IPS-11a (cell line): ENCODE data around the gene C12orf56.

Experiments used
- H3K4me3 ChIP-seq: one replicate; pipeline ENCODE4 v1.5.1; 2013; ENCODE audit warnings: low read depth, low read length, control low read depth

The C12orf56 gene

GRCh38 chr12:64390275-64390851 is at the start of gene C12orf56:
Gene C12orf56 (minus strand): TSS chr12:64390758. CDS start chr12:64390565, 193 bp downstream.
- H3K4me3 ChIP-seq, result peak within 1 kb of the TSS; percentile 21

GRCh38 chr12:64440100-64440499 is 49.5 kb upstream of the C12orf56 start:
- H3K4me3 ChIP-seq, result no peak overlapping the region

GRCh38 chr12:64433915-64434314 is 43.4 kb upstream of the C12orf56 start:
- H3K4me3 ChIP-seq, result no peak overlapping the region

- H3K4me3 ChIP-seq, result no peak overlapping the region
These were observed 41.2 kb upstream of the C12orf56 start for GRCh38 chr12:64431791-64432190.

GRCh38 chr12:64430886-64431285 is 40.3 kb upstream of the C12orf56 start:
- H3K4me3 ChIP-seq, result no peak overlapping the region

- H3K4me3 ChIP-seq, result no peak overlapping the region
These were observed 38.4 kb upstream of the C12orf56 start for GRCh38 chr12:64428956-64429355.

- no peak overlapping the region for H3K4me3 ChIP-seq
These were observed 37.4 kb upstream of the C12orf56 start for GRCh38 chr12:64427988-64428387.

GRCh38 chr12:64419696-64420095 is 29.1 kb upstream of the C12orf56 start:
- H3K4me3 ChIP-seq, result no peak overlapping the region

- H3K4me3 ChIP-seq, result no peak overlapping the region
These were observed 27.7 kb upstream of the C12orf56 start for GRCh38 chr12:64418209-64418608.

GRCh38 chr12:64413884-64414283 is 23.3 kb upstream of the C12orf56 start:
- no peak overlapping the region for H3K4me3 ChIP-seq

- no peak overlapping the region for H3K4me3 ChIP-seq
These were observed 21.9 kb upstream of the C12orf56 start for GRCh38 chr12:64412459-64412858.

GRCh38 chr12:64411427-64411826 is 20.9 kb upstream of the C12orf56 start:
- no peak overlapping the region for H3K4me3 ChIP-seq

- no peak overlapping the region for H3K4me3 ChIP-seq
These were observed 17.0 kb upstream of the C12orf56 start for GRCh38 chr12:64407342-64408223.

GRCh38 chr12:64404470-64405256 is 14.1 kb upstream of the C12orf56 start:
- H3K4me3 ChIP-seq, result peak overlapping the region; percentile 92

GRCh38 chr12:64403707-64404469 is 13.3 kb upstream of the C12orf56 start, which contains the start of gene XPOT:
Gene XPOT (plus strand): TSS chr12:64404392. CDS start chr12:64410036, 5,644 bp downstream.
- peak within 1 kb of the TSS; percentile 92 for H3K4me3 ChIP-seq

- no peak overlapping the region for H3K4me3 ChIP-seq
These were observed 11.6 kb upstream of the C12orf56 start for GRCh38 chr12:64402181-64402580.

- no peak overlapping the region for H3K4me3 ChIP-seq
These were observed 9.5 kb upstream of the C12orf56 start for GRCh38 chr12:64400041-64400440.

- H3K4me3 ChIP-seq, result no peak overlapping the region
These were observed 5.2 kb upstream of the C12orf56 start for GRCh38 chr12:64395739-64396138.

- H3K4me3 ChIP-seq, result no peak overlapping the region
These were observed 1.7 kb upstream of the C12orf56 start for GRCh38 chr12:64392221-64392620.

- no peak overlapping the region for H3K4me3 ChIP-seq
These were observed 1.4 kb downstream of the C12orf56 start for GRCh38 chr12:64389154-64389553.
